NCI-H1105 treated with DMSO at 0.1 percent for 48 hours (cell line): ENCODE results near the gene TPX2.

Experiments used
- DNase-seq: peaks from one replicate; lab custom pipeline; 2025; lab: John Stamatoyannopoulos, UW

TPX2 gene

GRCh38 chr20:31705598-31706597 lies 33.2 kb upstream of the TPX2 start:
- DNase-seq: no peak

GRCh38 chr20:31706607-31707257 lies 32.4 kb upstream of the TPX2 start:
- no peak for DNase-seq

GRCh38 chr20:31707258-31707615 lies 31.9 kb upstream of the TPX2 start:
- no peak for DNase-seq

GRCh38 chr20:31707994-31708735 lies 30.9 kb upstream of the TPX2 start:
- peak; percentile 98 for DNase-seq

- DNase-seq: peak; percentile 98
These were observed 30.2 kb upstream of the TPX2 start for GRCh38 chr20:31708736-31709534.

- no peak for DNase-seq
These were observed 29.2 kb upstream of the TPX2 start for GRCh38 chr20:31709939-31710338.

- peak; percentile 98 for DNase-seq
These were observed 28.5 kb upstream of the TPX2 start for GRCh38 chr20:31710423-31711108.

- DNase-seq: peak; percentile 56
These were observed 27.6 kb upstream of the TPX2 start for GRCh38 chr20:31711179-31712111.

GRCh38 chr20:31712112-31712553 lies 27.0 kb upstream of the TPX2 start:
- peak; percentile 74 for DNase-seq

GRCh38 chr20:31712564-31713311 lies 26.4 kb upstream of the TPX2 start:
- DNase-seq: peak; percentile 61

- DNase-seq: no peak
These were observed 25.5 kb upstream of the TPX2 start for GRCh38 chr20:31713312-31714273.

- no peak for DNase-seq
These were observed 23.3 kb upstream of the TPX2 start for GRCh38 chr20:31715766-31716165.

- no peak for DNase-seq
These were observed 22.7 kb upstream of the TPX2 start for GRCh38 chr20:31716351-31716750.

GRCh38 chr20:31716818-31717477 lies 22.1 kb upstream of the TPX2 start:
- DNase-seq: no peak

- no peak for DNase-seq
These were observed 21.4 kb upstream of the TPX2 start for GRCh38 chr20:31717478-31718201.

- DNase-seq: peak; percentile 33
These were observed 20.0 kb upstream of the TPX2 start for GRCh38 chr20:31718952-31719643.
